RCC 7860 (cell line): ENCODE data around the gene PUM1.

ENCODE experiments used
- DNase-seq: peaks from one replicate; pipeline ENCODE4 v3.0.0-alpha.2; 2015; ENCODE audit warnings: low spot score
- FAIRE-seq: peaks from 2 replicates; lab custom pipeline; 2012; peaks lifted over from hg19 to GRCh38; lab: Jason Lieb, UNC

Gene PUM1

GRCh38 chr1:30882678-30883388, 182.7 kb downstream of the PUM1 start:
- DNase-seq (no peak), FAIRE-seq (no peak)
